GM12878 (cell line): Measurements from ENCODE around the gene CFAP299. TPM values are rescaled to one million over a fixed set of nuclear protein-coding genes. Genes with fewer than 3 reads are reported as not detected.
A peak's percentile ranks its signal among the peaks of the same experiment; 100 is the strongest.

Source experiments
- ATAC-seq: fragments of 200-7000 bp; cut with Tn5 transposase; 3 replicates; pipeline ENCODE4 v1.9.1; 2020; ENCODE audit warnings: mild to moderate bottlenecking, moderate library complexity
- BruUV-seq: library from RNA; stranded (reverse); fragments of 400-500 nt; replicated peaks from 2 replicates; lab custom pipeline; 2021; lab: Mats Ljungman, UMichigan
- CTCF ChIA-PET: fragments of 300-600 bp; sonication (Branson Sonifier 250); formaldehyde crosslinking; extraction: SDS; loops from one replicate; lab custom pipeline; 2021; ENCODE audit warnings: inconsistent platforms; lab: Yijun Ruan, JAX
- POLR2A ChIA-PET: fragments of 350-600 bp; formaldehyde crosslinking; extraction: SDS; loops from one replicate; lab custom pipeline; 2021; ENCODE audit warnings: inconsistent platforms; lab: Charles Lee
- RAD21 ChIA-PET: fragments of 300-600 bp; sonication (Branson Sonifier 250); formaldehyde crosslinking; loops from one replicate; lab custom pipeline; 2023; ENCODE audit warnings: antibody characterized with exemption; ENCODE audit not compliant: unreplicated experiment; lab: Charles Lee
- SMC1A ChIA-PET: fragments of 300-600 bp; sonication (Branson Sonifier 250); formaldehyde crosslinking; loops from one replicate; lab custom pipeline; 2023; ENCODE audit not compliant: unreplicated experiment, uncharacterized antibody; lab: Charles Lee
- DNase-seq: peaks from one replicate; pipeline ENCODE4 v3.0.0-alpha.2; 2011; ENCODE audit warnings: low read depth, low spot score
- FAIRE-seq: peaks from 3 replicates; lab custom pipeline; 2011; peaks lifted over from hg19 to GRCh38; lab: Jason Lieb, UNC
- H2AFZ ChIP-seq: 2 replicates; pipeline ENCODE4 v1.6.0; 2011; ENCODE audit warnings: low read depth, low read length, control low read depth; ENCODE audit not compliant: control insufficient read depth
- H3K27ac ChIP-seq: 2 replicates; pipeline ENCODE4 v1.5.1; 2011; ENCODE audit warnings: control low read depth; ENCODE audit not compliant: control insufficient read depth, insufficient read depth
- H3K27me3 ChIP-seq, 2 experiments: replicated peaks in 1 of 2; 2 replicates each; pipeline versions ENCODE4 v1.6.0 to v1.6.1; 2011; ENCODE audit warnings: low read length in 1 of 2; ENCODE audit not compliant: control insufficient read depth in 2 of 2, insufficient read depth in 2 of 2
- H3K36me3 ChIP-seq, 2 experiments: 2 replicates each; pipeline ENCODE4 v1.5.1; 2011; ENCODE audit warnings: low read length in 1 of 2; ENCODE audit not compliant: control insufficient read depth in 2 of 2, insufficient read depth in 2 of 2
- H3K4me1 ChIP-seq: 2 replicates; pipeline ENCODE4 v1.6.1; 2011; ENCODE audit warnings: mild to moderate bottlenecking, low read length, moderate library complexity, mixed read lengths; ENCODE audit not compliant: control insufficient read depth, insufficient read depth
- H3K4me2 ChIP-seq: 2 replicates; pipeline ENCODE4 v1.6.0; 2011; ENCODE audit warnings: control low read depth; ENCODE audit not compliant: control insufficient read depth, insufficient read depth
- H3K4me3 ChIP-seq: fragments of 200-600 bp; sonication (generic); 2 replicates; pipeline ENCODE4 v1.5.1; 2016
- H3K79me2 ChIP-seq: 2 replicates; pipeline ENCODE4 v1.6.0; 2011; ENCODE audit warnings: low read length; ENCODE audit not compliant: control insufficient read depth, insufficient read depth
- H3K9ac ChIP-seq: 2 replicates; pipeline ENCODE4 v1.8.0; 2011; ENCODE audit warnings: low read length, control low read depth, mixed read lengths; ENCODE audit not compliant: control insufficient read depth, insufficient read depth
- H3K9me3 ChIP-seq: replicated peaks from 3 replicates; pipeline ENCODE4 v1.5.1; 2011; ENCODE audit warnings: mild to moderate bottlenecking, low read length; ENCODE audit not compliant: control insufficient read depth, insufficient read depth
- H4K20me1 ChIP-seq: 2 replicates; pipeline ENCODE4 v1.6.0; 2011; ENCODE audit not compliant: control insufficient read depth, insufficient read depth
- BCLAF1 ChIP-seq: fragments of 450-650 bp; IDR thresholded peaks from 2 replicates; pipeline ENCODE4 v1.6.1; 2017; ENCODE audit warnings: antibody characterized with exemption, mild to moderate bottlenecking, moderate library complexity
- REST ChIP-seq: IDR thresholded peaks from 2 replicates; pipeline ENCODE4 v1.6.1; 2012; ENCODE audit warnings: mild to moderate bottlenecking, low read depth, low read length
- TCF7 ChIP-seq: IDR thresholded peaks from 2 replicates; pipeline ENCODE4 v1.6.1; 2014; ENCODE audit warnings: antibody characterized with exemption, borderline replicate concordance
- WRNIP1 ChIP-seq: IDR thresholded peaks from 2 replicates; pipeline ENCODE4 v1.6.1; 2011; ENCODE audit warnings: low read depth, low read length, improper control_type of control experiment, borderline replicate concordance
- WGBS: methylation state at CpG from one replicate; pipeline ENCODE4 v1.1.6; 2016; ENCODE audit warnings: low lambda C conversion rate; ENCODE audit not compliant: insufficient replicate concordance, insufficient coverage; ENCODE audit errors: missing lambda C conversion rate; 5-methylcytosine and 5-hydroxymethylcytosine counted together
- in situ Hi-C: fragments of 300-500 bp; cut with MboI; formaldehyde crosslinking; loops from 9 replicates; pipeline ENCODE4 v1.14.3; 2018; ENCODE audit warnings: mixed read lengths
- intact Hi-C: fragments of 100-400 bp; cut with micrococcal nuclease; formaldehyde crosslinking; loops from one replicate; pipeline ENCODE4 v1.14.2; 2022; ENCODE audit not compliant: unreplicated experiment
- polyA plus RNA-seq, 11 experiments: library from polyadenylated mRNA; depleted of rRNA in 4 of 11; unstranded in 6 of 11; stranded (reverse) in 5 of 11; fragments of >200 nt; fragmentation: Nextera tagmentation in 4 of 11; fragmentation: Illumina TruSeq in 1 of 11; extraction: Ambion mirVana in 4 of 11; extraction: Trizol in 1 of 11; gene quantifications; 1 replicate in 1 of 11; 2 replicates in 10 of 11; pipeline versions ENCODE4 v1.2.1 to v1.2.3, GENCODE V29; 2011 to 2016; ENCODE audit warnings: inconsistent platforms in 2 of 11, missing spikeins in 2 of 11, low read depth in 1 of 11
- total RNA-seq, 4 experiments: library from RNA; depleted of rRNA in 3 of 4; stranded (reverse); fragments of >200 nt in 3 of 4; fragmentation: Illumina TruSeq in 1 of 4; extraction: Trizol in 1 of 4; gene quantifications; 2 replicates each; pipeline versions ENCODE4 v1.2.1 to v1.2.3, GENCODE V29; 2013 to 2021
- TF ChIP-seq, protein P1 (sequence below): fragments of 450-650 bp; IDR thresholded peaks from 2 replicates; pipeline ENCODE4 v1.6.1; 2016; ENCODE audit warnings: mild to moderate bottlenecking, moderate library complexity, borderline replicate concordance

Gene CFAP299
- total and polyA plus RNA-seq, 10 of the 15 experiments (the other 5 are each of a cell fraction or from before 2014, with no cell fraction given): 0.06 to 0.34 TPM; not detected in 8

DNA sequence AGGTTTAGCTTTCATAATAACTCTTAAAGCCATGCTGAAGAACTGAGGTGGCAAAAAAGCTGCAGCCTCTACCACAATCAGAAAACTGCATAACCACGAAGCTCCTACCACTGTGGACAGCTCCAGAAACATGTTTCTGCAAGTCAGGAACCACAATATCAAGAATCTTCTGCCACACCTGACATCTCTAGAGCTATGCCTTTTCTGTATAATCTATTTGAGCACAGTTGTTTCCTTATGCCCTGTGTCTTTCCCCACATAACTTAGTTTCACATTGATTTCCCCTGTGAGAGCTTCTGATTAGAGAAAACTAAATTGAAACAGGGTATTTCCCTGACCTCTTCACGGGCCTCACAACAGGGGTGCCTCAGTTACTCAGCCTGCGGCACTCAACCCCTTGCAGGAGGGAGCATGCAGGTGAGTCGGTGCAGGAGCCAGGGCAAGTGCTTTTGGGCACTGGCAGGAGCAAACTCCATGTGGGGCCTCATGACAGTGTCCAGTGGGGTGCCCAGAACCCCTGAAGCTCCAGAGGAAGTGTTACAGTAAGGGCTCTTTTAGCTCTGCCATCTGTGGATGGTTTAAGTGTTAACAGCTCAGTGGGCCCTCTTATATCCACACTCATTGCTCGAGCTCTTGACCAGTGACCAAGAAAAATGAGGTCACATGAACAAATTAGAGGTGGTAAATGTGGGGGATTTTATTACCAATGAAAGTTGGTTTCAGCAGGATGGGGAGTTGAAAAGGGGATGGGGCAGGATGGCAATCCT is 562.2 kb downstream of the CFAP299 start (continued):
- peak; percentile 66 for TF ChIP-seq REST

GRCh38 chr4:80900908-80901307 is 565.4 kb downstream of the CFAP299 start:
- Histone ChIP-seq H2AFZ (no peak overlapping the region), H3K79me2 (no peaks in the 10 kb centered on the region), H3K27me3 (no peaks in the 10 kb centered on the region), H3K36me3 (no peaks in the 10 kb centered on the region), H3K4me3 (no peak overlapping the region), H4K20me1 (no peaks in the 10 kb centered on the region), H3K27ac (no peak overlapping the region), H3K9ac (no peak overlapping the region), H3K4me1 (peaks cover 7% of the 10 kb centered on the region), H3K9me3 (peaks cover 4% of the 10 kb centered on the region; the same call in 1 of the 3 replicates), H3K4me2 (no peak overlapping the region)
- 62% methylated on average over 2 of the region's 2 CpGs for WGBS
- DNase-seq (no peak), FAIRE-seq (no peak), ATAC-seq (no peak)
- SMC1A ChIA-PET: interaction anchor here (0.6 to 1.9 kb wide), 2 partner anchors 15 to 23 kb away, joined by 3 to 5 read pairs; no protein-coding TSS in a partner anchor
- CTCF ChIA-PET: no interaction called here
- BruUV-seq: no TSS peak
- in situ Hi-C loops (no loop called here), intact Hi-C loops (no loop called here)
- RAD21 ChIA-PET: interaction anchor here (0.8 kb wide), 1 partner anchor 26 kb away, joined by 3 read pairs; no protein-coding TSS in a partner anchor
- POLR2A ChIA-PET: no interaction called here
- no peak for TF ChIP-seq BCLAF1
- no peak for TF ChIP-seq TCF7
- no peak for TF ChIP-seq WRNIP1
- TF ChIP-seq, protein P1, sequence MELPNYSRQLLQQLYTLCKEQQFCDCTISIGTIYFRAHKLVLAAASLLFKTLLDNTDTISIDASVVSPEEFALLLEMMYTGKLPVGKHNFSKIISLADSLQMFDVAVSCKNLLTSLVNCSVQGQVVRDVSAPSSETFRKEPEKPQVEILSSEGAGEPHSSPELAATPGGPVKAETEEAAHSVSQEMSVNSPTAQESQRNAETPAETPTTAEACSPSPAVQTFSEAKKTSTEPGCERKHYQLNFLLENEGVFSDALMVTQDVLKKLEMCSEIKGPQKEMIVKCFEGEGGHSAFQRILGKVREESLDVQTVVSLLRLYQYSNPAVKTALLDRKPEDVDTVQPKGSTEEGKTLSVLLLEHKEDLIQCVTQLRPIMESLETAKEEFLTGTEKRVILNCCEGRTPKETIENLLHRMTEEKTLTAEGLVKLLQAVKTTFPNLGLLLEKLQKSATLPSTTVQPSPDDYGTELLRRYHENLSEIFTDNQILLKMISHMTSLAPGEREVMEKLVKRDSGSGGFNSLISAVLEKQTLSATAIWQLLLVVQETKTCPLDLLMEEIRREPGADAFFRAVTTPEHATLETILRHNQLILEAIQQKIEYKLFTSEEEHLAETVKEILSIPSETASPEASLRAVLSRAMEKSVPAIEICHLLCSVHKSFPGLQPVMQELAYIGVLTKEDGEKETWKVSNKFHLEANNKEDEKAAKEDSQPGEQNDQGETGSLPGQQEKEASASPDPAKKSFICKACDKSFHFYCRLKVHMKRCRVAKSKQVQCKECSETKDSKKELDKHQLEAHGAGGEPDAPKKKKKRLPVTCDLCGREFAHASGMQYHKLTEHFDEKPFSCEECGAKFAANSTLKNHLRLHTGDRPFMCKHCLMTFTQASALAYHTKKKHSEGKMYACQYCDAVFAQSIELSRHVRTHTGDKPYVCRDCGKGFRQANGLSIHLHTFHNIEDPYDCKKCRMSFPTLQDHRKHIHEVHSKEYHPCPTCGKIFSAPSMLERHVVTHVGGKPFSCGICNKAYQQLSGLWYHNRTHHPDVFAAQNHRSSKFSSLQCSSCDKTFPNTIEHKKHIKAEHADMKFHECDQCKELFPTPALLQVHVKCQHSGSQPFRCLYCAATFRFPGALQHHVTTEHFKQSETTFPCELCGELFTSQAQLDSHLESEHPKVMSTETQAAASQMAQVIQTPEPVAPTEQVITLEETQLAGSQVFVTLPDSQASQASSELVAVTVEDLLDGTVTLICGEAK: no peak
